Fibroblast of mammary gland (primary cell): ENCODE data around the gene ZNF385D.

Source experiments
- DNase-seq: peaks from one replicate; pipeline ENCODE4 v3.0.0-alpha.2; 2010; ENCODE audit warnings: low read depth
- H3K4me3 ChIP-seq: 2 replicates; pipeline ENCODE4 v1.5.1; 2011; ENCODE audit warnings: low read depth, mild to moderate bottlenecking, low read length, moderate library complexity; ENCODE audit not compliant: control insufficient read depth
- TF ChIP-seq, protein P1 (sequence below): conservative IDR thresholded peaks from 2 replicates; pipeline ENCODE4 v1.5.1; 2011; ENCODE audit warnings: low read depth, low read length, inconsistent platforms; ENCODE audit not compliant: control insufficient read depth, insufficient read depth

Gene ZNF385D

DNA sequence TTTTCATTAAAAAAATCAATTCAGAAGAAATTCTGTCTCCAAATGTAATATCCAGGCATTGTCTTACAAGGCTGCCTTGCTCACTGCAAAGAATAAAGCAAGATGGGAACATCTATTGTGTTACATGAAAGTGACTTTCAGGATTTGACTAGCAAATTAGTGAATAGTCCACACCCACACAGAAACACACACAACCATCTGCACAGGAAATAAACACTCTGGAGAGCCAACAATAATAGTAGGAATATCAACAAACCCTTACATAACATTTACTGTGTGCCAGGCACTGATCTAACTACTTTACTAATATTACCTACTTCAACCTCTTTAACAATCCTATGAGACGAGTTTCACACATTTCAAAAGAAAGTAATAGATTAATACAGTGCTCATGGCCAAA lies 28.9 kb upstream of the ZNF385D start:
- H3K4me3 ChIP-seq = no peak overlapping the region
- no peak for DNase-seq
- TF ChIP-seq, protein P1, sequence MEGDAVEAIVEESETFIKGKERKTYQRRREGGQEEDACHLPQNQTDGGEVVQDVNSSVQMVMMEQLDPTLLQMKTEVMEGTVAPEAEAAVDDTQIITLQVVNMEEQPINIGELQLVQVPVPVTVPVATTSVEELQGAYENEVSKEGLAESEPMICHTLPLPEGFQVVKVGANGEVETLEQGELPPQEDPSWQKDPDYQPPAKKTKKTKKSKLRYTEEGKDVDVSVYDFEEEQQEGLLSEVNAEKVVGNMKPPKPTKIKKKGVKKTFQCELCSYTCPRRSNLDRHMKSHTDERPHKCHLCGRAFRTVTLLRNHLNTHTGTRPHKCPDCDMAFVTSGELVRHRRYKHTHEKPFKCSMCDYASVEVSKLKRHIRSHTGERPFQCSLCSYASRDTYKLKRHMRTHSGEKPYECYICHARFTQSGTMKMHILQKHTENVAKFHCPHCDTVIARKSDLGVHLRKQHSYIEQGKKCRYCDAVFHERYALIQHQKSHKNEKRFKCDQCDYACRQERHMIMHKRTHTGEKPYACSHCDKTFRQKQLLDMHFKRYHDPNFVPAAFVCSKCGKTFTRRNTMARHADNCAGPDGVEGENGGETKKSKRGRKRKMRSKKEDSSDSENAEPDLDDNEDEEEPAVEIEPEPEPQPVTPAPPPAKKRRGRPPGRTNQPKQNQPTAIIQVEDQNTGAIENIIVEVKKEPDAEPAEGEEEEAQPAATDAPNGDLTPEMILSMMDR = no peak

DNA sequence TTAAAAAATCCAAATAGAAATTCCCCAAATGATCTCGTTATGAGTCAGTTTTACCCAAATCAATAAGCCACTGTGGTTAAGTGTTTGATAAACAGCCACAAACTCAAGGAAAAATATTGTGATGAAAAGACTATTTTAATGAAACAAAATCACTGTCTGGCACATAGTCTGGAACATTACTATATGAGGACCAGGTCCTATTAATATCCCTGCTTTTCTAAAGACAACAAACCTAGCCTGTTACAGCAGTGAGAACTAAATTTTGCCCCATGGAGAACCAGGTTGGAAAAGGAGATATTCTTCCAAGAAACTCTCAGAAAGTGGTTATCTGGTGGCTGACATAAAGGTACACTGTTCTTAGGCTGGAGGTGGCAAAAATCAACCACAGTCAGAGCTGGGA lies 27.7 kb upstream of the ZNF385D start:
- no peak for DNase-seq
- TF ChIP-seq, protein P1 = no peak
- H3K4me3 ChIP-seq = no peak overlapping the region

- no peak overlapping the region for H3K4me3 ChIP-seq
- TF ChIP-seq, protein P1 = no peak
Observed at GRCh38 chr3:21777821-21778220, 26.8 kb upstream of the ZNF385D start.

GRCh38 chr3:21766002-21766401 lies 15.0 kb upstream of the ZNF385D start:
- no peak for DNase-seq
- TF ChIP-seq, protein P1 = no peak
- H3K4me3 ChIP-seq = no peak overlapping the region

More at GRCh38 chr3:21777821-21778220, 26.8 kb upstream of the ZNF385D start:
- no peak for DNase-seq

DNA sequence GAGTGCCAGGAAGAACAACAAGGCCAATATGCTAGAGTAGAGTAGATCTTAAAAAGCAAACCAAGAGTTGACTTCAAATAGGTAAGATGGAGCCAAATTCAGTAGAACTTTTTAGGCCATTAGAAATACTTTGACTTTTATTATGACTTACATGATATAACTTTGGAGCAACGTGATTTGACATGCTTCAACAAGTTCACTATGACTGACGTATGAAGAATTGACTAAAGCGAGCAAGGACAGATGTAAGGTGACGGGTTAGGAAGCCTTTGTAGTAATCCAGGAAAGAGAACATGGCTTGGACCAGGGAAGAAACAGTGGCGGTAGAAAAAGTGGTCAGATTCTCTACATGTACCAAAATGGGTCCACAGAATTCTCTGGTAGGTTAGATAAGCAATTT lies 4.9 kb upstream of the ZNF385D start:
- no peak overlapping the region for H3K4me3 ChIP-seq
- TF ChIP-seq, protein P1 = no peak
- no peak for DNase-seq

DNA sequence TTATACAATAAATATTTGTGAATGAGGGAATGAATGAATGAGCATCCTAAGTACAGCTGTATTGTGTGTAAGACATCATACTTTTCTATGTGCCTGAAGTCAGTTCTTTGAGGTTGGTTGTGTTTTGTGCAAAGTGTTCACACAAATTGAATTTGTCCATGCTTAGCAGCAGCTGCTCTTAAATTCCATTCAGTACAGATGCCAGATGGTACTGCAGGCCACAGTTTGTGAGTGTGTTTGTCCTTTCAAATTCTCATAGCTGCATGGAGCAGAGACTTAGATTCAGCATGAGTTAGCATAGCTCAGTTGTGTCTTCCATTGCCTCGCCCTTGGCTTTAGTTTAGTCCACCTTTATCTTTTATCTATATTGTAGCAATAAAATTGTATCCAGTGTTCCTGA lies 3.8 kb upstream of the ZNF385D start:
- TF ChIP-seq, protein P1 = no peak
- DNase-seq = no peak
- no peak overlapping the region for H3K4me3 ChIP-seq

DNA sequence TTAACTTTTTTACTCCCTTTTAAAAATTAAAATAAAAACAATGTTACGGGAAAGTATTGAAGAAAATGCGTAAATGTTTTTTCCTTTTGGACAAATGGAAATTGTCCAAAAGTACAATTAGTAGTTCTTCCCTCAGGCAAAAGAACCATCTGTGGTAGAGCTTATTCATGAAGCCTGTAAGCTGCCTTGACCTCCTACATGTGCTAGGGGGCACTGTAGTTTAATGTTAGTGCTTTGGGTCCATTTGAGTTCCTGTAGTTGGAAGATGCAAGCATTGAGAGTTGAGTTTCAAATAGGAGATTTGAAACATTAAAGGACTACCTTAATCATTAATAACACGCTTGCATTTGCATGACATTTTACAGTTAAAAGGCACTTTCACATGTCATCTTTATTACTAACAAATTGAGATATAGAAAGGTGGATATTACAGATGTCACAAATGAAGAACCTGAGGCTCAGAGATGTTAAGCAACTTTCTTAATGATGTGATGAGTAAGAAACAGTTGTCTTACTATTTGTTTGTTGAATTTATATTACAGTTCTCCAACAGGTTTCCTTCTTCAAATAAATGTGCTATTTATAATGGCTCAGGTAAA lies 1.8 kb upstream of the ZNF385D start:
- TF ChIP-seq, protein P1 = peak; percentile 87
- DNase-seq = peak; percentile 85
- H3K4me3 ChIP-seq = no peak overlapping the region
